HG02852 (cell line): ENCODE measurements around the gene HDAC8.
"Not testable (repeated sequence)": the region's sequence is repeated elsewhere in the genome, so short reads cannot be mapped to it uniquely, and the experiment has no call there.

Source experiments
- ATAC-seq: cut with Tn5 transposase; IDR thresholded peaks from one replicate; pipeline ENCODE4 v1.9.1; 2021; ENCODE audit warnings: mild to moderate bottlenecking, moderate library complexity; ENCODE audit not compliant: unreplicated experiment

Gene HDAC8

DNA sequence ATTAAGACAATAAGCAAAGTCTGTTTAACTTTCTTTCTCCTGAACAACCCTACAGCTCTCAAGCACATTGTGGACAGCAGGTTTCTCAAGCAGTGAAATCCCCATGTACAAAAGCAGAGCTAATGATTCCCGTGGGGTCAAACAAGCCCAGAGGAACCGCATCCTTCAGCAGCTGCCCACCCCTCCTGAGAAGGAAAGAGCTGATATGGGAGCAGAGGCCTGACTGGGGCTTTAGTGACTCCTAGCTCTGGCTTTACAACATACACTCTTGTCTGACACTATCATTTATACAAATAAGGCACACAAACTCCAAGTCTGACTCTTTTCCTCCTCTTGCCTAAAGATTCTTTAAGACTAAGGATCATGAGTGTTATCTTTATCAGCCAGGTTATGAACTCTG is 32.8 kb downstream of the HDAC8 start:
- no peak for ATAC-seq

DNA sequence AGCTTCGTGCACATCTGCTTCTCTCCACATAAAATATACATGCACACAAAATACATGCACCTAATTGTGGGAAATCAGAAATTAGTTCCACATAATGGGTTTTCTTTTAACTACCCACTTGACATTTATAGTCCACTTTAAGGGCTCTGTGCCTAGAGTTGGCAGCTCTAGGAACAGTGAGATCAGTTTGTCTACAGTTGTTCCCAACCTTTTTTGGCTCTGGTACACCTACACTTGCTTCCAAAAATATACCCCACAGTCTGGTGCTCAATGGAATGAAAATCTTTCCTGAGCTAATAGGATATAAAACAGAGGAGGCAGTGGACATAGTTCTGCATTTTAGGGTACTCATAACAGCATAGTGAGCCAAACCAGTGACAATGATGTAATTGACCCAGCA is 36.1 kb downstream of the HDAC8 start:
- no peak for ATAC-seq

DNA sequence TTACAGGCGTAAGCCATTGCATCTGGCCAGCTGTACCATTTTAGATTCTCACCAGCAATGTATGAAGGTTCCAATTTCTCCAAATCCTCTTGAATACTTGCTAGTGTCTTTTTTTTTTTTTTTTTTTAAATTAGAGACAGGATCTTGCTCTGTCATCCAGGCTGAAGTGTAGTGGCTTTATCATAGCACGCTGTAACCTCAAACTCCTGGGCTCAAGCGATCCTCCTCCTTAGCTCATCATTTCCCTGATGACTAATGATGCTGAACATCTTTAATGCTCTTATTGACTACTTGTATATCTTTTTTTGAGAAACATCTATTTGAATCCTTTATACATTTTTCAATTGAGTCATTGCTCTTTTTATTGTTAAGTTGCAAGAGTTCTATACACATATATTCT is 40.3 kb downstream of the HDAC8 start:
- no peak for ATAC-seq

DNA sequence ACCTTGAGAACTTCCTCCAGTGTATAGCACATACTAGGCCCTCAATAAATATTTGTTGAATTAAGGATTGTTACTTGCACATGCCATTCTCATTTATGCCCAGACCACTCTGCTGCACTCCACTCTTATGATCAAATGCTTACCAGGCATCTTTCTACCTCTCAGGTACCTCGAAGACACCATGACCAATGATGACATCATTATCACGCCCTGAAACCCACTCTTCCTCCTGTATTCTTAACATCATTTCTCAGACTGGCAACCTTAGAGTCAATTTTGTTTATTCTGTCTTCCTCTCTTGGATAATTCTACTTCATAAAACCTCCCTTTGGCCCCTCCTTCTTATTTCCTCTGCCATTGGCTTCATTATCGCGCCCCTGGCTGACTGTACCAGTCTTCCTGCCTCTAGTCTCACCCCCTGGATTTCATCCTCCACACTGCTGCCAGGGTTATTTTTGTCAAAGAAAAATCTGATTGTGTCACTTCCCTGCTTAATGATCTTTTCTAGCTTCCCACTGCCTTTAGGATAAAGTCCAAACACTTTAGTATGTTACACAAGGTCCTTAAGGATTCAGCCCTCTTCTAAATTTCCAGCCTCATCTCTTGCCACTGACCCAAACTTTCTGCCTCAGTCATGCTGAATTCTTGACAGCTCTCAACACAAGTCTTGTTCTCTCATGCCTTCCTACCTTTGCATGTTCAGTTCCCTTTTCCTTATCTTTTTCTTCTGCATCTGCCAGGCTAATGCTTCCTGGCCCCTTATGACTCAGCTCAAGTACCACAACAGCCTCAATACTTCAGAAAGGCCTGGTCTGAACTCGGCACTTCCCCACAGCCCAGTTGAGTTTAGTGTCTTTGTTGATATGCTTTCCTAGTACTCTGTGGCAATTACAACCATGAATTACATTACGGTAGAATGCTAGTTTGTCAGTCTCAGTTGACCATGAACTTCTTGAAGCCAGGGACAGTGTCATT is 45.8 kb downstream of the HDAC8 start:
- peak; percentile 72 for ATAC-seq

DNA sequence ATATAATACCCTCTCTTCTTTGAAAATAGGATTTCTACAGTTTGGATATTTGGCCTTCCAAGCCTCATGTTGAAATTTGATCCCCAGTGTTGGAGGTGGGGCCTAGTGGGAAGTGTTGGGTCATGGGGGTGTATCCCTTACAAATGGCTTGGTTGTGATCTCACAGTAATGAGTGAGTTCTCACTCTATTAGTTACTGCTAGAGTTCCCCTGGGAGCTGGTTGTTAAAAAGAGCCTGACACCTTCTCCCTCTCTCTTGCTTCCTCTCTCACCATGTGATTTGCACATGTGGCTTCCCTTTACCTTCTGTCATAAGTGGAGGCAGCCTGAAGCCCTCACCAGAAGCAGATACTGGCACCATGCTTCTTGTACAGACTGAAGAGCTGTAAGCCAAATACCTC is 73.9 kb downstream of the HDAC8 start:
- no peak for ATAC-seq

DNA sequence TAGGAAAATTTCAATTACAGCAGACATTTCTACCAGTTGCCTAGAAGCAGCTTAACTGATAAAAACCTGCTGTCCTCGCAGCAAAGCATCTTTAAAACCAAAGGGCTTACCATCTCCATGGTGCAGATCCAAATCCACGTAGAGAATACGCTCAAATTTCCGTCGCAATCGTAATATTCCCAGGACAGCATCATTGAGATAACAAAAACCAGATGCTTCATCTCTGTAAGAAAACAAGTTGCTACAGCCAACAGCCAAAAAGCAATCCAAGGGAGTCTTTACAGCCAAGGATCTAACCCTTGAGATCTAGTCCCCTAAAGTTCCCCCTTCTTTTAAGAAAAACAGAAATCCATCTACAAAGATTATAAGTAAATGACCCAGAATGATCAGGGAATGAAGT is 77.6 kb downstream of the HDAC8 start:
- ATAC-seq, result no peak

DNA sequence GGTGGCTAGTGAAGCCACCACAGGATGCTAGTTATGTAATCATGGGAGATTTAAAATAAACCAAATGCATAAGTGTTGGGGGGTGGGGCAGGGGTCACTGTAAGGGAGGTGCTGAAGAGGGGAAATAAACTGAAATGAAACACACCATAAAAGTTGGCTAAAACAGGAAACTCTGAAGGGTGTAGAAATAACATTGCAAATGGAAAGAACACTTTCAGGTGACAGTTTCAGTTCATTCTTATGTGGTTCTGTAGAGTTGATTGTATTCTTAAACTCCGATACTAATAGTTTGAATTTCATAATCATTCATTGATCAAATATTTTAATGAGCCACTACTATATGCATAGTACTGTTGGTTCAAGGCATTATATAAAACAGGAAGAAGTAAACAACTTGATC is 80.1 kb downstream of the HDAC8 start:
- ATAC-seq, result no peak

DNA sequence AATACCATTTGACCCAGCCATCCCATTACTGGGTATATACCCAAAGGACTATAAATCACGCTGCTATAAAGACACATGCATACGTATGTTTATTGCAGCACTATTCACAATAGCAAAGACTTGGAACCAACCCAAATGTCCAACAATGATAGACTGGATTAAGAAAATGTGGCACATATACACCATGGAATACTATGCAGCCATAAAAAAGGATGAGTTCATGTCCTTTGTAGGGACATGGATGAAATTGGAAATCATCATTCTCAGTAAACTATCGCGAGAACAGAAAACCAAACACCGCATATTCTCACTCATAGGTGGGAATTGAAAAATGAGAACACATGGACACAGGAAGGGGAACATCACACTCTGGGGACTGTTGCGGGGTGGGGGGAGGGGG is 82.4 kb downstream of the HDAC8 start:
- ATAC-seq, result not testable (repeated sequence)

DNA sequence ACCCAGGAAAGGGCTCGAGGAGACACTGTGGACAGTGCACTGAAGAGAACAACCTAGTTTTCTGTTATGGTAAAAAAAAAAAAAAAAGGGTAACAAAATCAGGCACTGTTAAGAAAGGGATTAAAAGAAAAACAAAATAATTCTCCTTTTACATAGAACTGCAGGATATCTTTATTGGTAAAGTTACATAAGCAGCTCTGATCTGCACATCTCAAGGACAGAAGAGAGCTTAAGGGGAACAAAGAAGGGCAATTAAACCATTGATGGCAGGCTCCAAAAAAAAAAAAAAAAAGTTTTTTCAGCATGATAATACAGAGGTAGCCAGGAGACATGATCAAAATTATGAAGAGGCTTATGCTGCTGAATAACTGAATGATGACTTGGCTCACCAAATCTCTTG is 85.0 kb downstream of the HDAC8 start:
- ATAC-seq, result no peak

DNA sequence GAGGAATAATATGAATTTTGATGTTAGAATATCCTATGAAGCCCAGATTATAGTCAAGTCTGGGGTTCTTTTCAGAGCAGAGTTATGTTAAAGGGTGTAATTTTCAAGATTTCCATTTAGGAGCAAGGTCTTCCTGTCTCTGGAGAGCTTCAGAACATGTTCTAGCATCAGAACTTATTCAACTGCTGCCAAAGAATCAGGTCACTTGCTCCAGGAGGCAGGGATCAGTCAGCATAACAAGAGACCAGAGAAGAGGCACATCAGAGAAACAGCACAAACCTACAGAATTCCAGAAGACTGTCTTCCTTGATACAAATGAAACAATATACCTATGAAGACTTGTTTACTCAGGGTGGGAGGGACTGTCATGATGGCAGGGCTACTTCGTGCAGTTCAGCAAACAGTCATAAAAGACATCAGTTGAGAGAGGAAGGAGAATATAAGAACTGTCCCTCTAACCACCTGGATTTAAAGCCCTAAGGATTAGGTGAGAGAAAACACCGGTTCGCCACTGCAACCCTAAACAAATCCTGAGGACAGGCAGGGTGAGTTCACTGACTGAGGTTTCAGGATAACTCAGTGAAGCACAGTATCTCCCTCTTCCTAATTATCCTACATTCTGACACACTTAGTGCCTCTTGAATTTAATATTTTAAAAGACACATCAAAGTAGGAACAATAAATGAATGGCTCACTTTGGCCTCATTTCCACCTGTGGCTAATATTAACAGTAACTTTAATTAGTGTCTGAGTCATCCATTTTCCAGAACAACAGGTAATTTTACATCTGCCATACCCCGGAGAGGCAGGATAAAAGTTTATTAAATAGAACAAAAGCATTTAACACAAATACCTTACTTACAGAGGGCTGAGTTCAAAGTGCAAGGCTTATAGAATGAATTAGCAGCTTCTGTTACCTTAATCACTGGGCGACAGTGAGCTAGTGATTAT is 93.0 kb downstream of the HDAC8 start:
- ATAC-seq, result no peak

DNA sequence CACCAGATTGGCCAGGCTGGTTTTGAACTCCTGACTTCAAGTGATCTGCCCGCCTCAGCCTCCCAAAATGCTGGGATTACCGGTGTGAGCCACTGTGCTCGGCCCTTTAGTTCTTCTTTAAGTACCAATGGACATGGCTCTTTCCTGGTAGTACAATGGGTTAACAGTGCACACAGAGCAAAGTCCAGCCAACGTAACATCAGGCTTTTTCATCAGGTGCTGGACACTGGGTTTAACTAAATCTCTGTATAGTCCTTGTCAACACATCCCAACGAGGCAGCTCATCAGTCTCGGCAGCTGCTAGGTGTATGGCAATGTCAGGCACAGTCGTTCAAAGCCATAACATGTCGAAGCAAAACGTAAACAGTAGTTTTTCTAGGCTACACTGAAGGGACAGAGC is 93.8 kb downstream of the HDAC8 start:
- no peak for ATAC-seq

DNA sequence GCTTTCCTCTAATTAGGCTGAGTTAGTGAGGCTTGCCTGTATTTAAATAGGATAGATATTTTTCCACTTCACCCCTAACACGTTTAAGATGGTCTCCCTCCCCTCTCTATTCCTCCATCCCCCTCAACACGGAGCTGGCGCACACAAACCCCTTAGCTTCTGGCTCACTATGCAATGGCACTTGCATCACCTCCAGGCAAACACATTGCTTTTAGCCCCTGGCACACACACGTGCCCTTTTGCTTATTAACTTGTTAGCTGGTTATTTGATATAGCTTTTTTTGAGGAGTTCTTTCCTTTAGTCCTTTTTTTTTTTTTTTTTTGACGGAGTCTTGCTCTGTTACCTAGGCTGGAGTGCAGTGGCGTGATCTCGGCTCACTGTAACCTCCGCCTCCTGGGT is 94.3 kb downstream of the HDAC8 start:
- ATAC-seq, result no peak

DNA sequence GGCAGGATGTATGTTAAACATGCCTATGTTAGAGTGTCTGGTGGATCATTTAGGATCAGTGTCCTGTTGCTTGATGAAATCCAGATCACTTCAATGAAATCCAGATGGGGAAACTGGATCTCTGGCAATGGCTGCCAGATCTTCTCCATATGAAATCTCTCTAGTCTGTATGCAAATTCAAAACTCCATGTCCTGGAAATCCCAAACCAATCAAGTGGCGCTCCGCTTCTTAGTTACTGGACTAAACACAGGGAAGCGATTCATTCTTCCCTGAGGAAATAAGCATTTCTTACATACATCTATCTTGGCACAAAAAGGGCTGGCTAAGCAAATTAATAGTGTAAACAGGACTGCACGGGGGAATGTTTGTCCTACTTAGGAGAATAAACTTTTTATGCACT is 94.9 kb downstream of the HDAC8 start:
- no peak for ATAC-seq

DNA sequence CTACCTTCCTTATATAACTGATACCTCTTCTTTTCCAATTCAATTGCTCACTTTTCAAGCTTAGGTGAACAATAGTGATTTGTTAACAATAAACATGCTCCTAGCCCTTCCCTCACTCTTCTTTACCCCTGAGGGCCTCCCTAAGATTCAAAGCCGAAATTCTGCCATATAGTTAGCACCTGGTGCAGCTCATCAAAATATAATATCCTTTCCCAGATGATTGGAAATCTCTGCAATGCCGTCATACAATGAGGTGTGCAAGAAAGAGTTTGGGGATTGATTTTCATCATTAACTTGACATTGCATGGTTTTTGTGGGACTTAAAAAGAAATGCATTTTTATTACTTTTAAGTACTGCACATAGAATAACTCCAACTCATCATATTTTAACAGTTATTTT is 95.3 kb downstream of the HDAC8 start:
- no peak for ATAC-seq

DNA sequence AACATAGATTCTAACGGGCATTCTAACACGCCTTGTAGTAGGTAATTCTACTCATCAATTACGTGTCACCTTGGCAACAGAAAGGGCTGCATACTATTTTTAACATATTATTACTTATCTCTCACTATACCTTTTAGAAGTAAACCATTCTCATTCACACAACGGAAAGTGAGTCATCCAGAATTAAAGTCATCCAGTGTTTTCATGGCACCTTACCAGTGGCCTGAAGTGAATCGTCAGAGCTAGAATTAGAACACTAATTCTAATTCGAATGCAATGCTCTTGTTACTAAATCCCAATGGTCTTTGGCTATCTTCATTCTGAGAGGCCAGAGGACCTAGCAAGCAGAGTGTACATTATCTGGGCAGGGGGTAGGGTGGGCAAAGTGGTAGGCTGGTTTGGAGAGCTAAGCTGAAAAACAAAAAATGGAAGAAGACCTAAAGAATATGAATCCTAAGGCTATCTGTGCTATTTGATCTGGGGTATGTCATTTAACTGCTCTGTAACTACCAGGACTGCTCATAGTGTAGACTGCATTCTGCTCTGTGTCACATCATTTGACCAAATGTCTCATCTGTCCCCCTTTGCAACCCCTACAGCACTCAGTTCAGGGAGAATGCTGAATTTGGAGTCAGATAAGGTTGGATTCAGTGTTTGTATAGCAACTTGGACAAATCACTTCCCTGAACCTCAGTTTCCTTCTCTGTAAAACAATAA is 96.5 kb downstream of the HDAC8 start:
- no peak for ATAC-seq

DNA sequence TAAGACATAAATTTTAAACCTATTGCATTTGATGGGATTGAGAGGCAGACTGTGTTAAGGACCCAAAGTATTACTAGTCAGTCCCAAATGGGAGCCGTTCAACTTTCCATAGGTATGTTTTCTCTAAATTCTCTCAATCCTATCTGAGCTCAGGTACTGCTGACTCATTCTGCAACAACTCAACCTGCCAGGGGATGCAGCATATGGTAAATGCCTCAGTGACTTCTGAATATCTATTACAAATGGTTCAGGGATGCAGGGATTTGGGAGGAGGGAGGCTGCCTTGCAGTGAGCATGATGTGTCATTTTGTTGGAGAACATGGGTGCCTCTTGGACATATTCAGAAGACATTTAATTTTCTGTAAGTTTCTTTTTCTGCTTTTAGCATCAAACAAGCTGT is 97.3 kb downstream of the HDAC8 start:
- no peak for ATAC-seq

DNA sequence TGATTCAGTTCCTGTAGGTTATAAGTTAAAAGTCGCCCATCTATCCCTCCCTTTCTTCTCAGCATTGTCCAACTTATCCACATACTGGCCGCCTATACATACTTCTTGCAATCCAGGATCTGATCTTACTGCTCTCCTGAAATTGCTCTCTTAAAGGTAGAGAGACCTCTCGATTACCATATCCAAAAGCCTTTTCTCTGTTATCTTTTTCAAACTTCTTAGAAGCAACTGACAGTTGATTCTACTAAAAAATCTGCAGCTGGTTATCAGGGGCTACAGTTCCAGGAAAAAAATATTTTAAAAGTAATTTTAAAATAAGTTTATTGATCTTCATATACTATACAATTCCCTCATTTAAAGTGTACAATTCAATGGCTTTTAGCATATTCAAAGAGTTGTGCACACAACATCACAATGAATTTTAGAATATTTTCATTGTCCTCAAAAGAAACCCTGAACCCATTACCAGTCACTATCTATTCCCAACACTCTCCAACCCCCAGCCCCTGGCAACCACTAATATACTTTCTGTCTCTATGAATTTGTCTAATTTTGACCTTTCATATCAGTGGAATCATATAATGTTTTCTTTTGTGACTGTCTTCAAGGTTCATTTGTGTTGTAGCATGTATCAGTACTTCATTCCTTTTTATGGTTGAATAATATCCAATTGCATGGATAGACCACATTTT is 102.0 kb downstream of the HDAC8 start:
- ATAC-seq, result no peak

DNA sequence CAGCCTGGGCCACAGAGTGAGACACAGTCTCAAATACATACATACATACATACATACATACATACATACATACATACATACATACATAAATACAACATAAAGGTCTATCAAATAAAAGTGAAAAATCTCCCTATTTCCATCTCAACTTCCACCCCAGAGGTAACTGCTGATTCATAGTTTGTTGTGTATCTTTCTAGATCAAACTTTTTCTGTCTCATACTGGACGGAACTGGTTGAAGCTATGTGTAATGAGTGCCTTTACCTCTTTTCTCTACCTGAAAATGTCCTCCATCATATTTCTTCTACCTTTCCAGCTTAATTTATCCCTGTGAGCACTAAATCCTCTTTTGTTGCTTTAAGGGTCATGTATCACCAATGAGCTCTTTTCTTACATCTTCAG is 102.5 kb downstream of the HDAC8 start:
- no peak for ATAC-seq

DNA sequence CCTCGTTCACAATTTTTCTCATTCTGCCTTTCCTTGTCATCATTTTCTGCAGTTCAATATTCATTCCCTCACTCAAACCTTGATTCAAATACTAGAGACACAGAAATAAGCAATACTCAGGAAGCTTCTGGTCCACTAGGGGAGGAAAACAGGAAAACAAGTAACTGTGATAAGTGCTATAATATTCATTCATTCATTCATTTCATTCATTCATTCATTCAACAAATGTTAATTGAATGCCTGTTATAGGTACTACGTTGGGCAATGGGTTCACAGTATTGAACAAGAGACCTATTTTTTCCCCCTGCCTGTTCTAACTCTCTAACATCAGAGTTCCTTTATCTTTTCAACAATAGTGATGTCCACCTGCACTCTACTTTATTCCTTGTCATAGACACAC is 104.0 kb downstream of the HDAC8 start:
- no peak for ATAC-seq

DNA sequence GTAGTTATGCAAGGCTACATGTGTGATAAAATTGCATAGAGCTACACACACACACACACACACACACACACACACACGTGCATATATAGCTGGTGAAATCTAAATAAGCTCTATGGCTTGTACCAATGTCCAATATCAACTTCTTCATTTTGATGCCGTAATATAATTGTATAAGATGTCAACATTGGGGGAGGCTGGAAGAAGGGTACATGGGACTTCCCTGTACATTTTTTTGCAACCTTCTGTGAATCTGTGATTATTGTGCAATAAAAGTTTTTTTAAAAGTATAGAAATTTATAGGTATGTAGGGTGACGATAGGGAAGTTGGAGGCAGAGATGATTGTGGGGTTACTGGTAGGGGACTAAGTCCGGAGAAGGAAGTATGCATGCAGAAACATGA is 105.5 kb downstream of the HDAC8 start:
- ATAC-seq, result no peak

DNA sequence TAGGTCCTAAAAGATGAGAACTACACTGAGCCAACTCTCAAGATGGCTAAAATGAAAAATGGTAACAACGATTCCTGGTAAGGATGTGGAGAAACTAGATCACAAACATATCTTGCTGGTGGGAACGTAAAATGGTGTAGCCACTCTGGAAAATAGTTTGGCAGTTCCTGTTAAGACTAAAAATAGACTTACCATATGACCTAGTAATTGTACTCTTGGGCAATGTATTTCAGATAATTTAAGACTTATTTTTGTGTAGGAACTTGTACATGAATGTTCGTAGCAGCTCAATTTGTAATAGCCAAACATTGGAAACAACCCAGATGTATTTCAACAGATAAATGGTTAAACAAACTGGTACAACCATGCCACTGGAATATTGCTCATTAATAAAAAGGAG is 106.2 kb downstream of the HDAC8 start:
- no peak for ATAC-seq
